Activated T-cell treated with anti-CD3 and anti-CD28 coated beads for 24 hours (primary cell): ENCODE results near the gene TTLL11.

Source experiments
- DNase-seq: peaks from one replicate; pipeline ENCODE4 v3.0.0-alpha.2; 2020; ENCODE audit warnings: low read depth

TTLL11 gene

DNA sequence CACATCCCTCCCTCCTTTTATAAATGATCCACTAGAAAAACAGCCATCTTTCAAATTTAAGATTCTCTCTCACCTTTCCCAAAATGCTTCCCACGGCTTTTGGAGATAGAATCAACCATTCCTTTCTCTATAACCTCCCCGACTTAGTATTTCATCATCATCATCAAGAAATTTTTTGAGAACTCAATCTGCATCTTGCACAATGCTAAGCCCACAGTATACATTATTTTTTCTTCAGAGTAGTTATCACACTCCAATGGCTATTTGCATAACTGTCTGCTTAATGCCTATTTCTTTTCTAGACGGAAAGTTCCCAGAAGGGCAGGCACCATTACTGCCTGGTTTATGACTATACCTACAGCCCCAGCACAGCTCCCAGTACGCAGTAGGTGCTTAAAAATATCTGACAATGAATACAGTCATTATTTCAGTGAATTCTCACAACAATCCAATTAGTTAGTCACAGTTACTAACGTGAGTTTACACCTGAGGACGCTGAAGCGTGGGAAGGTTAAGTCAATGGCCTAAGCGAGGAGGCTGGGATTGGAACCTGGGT, 212.7 kb downstream of the TTLL11 start:
- no peak for DNase-seq

DNA sequence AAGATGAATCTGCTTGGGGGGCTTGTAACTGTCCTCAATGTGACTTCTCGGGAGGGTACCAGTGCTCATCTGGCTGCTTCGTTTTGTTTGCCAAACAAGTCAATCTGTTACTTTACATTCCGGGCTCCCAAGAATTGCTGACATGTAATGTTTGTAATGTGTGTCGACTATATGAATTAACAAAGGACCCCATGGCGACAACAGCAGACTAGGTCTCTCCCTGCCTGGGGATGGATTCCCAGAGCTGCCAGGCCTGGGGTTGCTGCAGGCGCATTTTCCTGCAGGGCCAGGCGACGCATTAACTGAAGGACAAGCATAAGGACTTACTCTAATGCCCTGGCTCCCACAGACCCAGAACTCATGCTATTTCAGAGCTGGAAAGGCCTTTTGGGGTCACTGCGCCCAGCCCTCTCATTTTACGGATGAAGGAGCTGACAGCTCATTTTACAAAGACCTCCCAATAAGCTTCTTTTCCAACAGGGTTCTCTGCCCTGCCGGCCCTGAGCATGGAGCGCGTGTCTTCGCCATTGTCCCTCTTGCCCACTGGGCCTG, 214.8 kb downstream of the TTLL11 start:
- DNase-seq: no peak

- no peak for DNase-seq
These were observed 216.3 kb downstream of the TTLL11 start for GRCh38 chr9:121876658-121877271.

- DNase-seq: no peak
These were observed 216.9 kb downstream of the TTLL11 start for GRCh38 chr9:121876255-121876654.

DNA sequence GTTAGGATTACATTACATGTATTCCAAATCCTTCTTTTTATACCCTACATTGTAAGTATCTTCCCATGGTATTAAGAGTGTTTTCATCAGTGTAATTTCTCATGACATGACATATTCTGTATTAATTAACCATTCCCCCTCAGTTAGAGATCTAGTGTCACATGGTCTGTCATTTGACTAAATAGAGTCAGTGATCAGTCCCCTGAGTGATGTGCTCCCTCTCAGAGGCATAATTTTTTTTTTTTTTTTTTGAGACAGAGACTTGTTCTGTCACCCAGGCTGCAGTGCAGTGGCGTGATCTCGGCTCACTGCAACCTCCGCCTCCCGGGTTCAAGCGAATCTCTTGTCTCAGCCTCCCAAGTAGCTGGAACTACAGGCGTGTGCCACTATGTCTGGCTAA, 218.6 kb downstream of the TTLL11 start:
- no peak for DNase-seq

- no peak for DNase-seq
These were observed 221.6 kb downstream of the TTLL11 start for GRCh38 chr9:121871431-121872025.

- no peak for DNase-seq
These were observed 222.8 kb downstream of the TTLL11 start for GRCh38 chr9:121870271-121870670.

DNA sequence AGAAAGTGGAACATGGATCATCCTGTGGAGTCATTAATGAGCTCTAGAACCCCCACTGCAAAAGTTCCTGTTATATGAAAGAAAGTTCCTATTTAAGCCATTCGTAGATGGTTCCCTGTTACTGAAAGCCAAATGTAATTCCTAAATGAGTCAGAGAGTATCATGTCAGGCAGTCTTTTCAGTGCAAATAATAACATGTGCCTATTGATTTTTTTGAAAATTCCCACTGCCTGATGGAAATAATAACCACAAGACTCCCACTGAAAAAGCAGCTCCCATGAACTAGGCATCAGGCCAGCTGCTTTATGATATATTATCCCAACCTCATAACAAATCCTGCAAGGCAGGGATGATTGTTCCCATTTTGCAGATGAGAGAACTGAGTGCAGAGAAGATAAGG, 224.5 kb downstream of the TTLL11 start:
- no peak for DNase-seq

DNA sequence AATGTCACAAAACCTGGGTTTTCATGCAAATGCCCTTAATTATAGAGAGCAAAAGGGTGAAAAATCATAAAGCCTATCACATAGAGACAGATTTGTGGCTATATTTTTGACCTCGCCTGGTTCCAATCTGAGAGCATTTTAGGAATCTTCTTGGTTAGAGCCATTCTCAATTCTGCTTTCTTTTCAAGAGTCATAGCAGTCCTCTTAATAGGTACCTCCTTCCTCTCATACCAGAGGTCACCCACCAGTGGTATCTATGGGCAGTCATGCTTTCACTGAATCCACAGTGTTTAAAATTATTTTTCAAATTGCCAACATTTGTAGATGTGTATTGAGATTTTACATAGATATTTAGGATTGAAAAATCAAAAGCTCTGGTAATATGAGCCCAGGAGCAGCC, 226.2 kb downstream of the TTLL11 start:
- no peak for DNase-seq

DNA sequence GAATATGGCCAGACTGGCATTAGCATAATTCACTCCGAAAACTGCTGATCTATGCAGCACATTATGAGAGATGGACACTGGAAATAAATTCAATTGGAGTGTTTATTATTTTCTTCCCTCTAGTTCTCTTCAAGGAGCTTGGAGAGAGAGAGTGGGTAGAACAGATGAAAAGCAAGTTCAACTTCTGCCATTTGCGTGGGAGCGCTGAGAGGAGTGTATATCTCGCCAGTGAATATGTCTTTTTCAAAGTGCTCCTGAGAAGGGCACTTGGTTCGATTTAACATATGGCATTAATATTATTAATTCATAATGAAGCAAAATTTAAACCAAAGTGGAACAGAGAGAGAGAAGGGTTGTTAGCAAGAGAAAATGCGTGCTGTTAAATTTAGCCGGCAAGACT, 227.2 kb downstream of the TTLL11 start:
- DNase-seq: no peak

- no peak for DNase-seq
These were observed 228.0 kb downstream of the TTLL11 start for GRCh38 chr9:121865060-121865459.

GRCh38 chr9:121863955-121864354, 229.2 kb downstream of the TTLL11 start:
- no peak for DNase-seq

DNA sequence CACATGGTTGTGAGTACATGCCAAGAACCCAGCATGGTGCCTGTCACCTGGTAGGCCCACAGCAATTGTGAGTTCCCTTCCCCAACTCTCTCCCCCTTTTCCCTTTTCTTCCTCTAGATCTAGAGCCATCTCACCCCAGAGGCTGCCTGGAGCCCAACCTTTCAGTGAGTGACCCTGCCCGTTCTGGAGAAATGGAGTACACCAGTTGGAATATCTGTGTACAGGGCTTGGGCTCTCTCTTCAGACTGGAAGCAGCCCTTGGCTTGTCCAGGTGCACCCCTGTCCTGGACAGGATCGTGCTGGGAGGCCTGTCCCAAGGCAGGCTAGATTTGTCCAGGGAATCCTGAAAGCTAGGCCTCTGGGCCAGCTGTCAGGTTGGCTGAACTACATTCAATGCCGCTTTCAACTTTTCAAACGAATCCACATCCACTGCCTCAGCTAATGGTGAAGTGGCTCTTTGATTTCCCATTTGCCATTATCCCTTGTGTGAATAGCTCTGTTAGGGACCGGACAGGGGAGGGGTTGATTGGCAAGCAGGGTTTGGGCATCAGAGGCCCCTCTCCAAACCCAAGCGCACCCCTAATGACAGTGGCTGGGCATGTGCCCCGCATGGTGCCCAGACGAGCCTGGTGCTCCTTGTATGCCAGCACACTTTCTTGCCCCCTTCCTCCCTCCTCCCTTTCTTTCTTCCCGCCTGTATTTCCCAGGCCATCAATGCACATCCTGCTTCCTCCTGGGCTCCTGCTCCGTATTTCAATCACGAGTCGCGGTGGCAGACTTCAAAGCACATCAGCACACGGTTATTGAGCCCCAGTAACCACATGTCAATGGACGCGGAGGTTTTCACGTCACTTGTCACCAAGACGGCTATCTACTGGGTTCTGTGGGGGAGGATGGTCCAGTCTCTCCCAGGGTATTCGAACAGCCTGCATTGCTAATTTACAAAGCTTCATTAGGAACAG, 230.5 kb downstream of the TTLL11 start:
- DNase-seq: no peak

DNA sequence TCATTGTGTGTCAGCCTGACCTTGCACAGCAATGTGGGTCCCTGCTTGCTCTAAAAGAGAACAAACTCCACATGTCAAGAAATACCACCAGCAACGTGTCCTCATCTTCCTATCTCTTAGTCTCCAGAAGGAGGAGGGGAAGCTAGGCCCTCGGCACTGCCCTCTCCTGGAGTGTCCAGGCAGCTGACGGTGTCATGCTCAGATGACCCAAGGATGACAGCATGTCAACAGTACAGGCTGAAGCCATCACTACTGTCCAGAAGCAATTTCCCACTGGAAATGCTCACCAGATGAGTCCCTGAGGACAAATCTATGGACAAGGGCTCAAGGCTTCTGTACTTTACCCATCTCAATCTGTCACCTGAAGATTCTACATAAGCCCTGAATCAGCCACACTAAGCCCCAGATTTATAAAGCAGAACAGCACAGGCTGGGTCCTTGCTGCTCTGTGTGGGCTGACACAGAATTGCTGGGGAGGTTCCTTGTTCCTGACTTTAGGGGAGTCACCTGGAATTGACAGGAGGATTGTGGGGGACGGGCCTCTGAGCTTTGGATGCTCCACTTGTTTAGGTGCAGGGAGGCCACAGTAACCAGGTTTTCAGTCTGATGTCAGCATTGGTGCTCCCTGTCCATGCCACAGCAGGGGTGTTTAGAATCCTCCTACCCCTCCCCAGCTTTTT, 231.5 kb downstream of the TTLL11 start:
- no peak for DNase-seq

- DNase-seq: no peak
These were observed 232.4 kb downstream of the TTLL11 start for GRCh38 chr9:121860744-121861143.

DNA sequence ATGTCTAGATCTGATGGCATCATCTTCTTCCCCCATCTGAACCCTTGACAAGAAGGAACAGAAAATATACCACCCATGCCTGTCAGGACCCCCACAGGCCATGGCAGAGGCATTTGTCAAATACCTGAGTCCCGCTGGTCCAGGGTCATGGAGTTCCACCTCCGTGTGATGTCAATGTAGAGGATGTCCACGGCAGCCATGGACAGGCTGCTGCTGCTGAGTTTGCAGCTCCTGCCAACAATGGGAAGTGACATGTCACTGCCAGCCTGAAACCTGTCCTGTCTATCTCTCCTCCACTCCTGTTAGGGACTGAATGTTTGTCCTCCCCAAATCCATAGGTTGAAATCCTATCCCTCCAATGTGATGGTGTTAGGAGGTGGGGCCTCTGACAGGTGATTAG, 232.9 kb downstream of the TTLL11 start:
- no peak for DNase-seq

DNA sequence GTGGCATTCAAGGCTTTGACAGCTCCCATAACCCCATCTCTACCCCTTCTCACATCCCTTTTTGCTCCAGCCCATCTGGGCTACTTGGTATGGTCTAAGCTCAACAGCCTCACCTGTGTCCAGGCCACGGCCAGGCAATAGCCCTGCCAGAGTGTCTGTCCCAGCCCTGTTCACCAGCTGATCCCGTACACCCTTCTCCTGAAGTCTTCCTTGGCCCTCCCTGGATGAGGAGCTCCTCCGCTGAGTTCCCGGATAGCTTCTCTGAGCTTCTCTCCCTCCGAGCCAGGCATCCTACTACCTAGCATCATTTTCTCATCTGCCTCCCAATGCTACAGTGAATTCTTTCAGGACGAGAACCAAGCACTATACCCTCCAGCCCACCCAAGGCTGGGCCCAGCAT, 233.5 kb downstream of the TTLL11 start:
- no peak for DNase-seq

GRCh38 chr9:121858788-121859187, 234.3 kb downstream of the TTLL11 start:
- DNase-seq: no peak

DNA sequence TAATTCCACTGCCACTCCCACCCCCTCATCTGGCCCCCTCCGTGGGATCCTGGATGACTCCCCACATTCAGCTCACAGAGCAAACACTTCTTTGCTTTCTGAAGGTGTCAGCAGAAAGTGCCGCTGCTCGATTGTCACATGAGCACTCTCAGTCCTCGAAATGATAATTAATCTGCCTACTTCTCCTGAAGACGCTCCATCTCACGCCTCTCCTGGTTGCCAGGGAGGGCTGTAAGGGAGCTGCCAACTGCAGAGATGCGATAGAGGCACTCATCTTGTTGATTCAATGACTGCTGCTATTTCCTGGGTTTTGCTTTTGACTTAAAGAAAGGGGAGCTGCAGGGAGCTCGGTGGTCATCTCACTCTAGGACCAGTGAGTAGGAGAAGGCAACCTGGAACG, 235.2 kb downstream of the TTLL11 start:
- DNase-seq: no peak

DNA sequence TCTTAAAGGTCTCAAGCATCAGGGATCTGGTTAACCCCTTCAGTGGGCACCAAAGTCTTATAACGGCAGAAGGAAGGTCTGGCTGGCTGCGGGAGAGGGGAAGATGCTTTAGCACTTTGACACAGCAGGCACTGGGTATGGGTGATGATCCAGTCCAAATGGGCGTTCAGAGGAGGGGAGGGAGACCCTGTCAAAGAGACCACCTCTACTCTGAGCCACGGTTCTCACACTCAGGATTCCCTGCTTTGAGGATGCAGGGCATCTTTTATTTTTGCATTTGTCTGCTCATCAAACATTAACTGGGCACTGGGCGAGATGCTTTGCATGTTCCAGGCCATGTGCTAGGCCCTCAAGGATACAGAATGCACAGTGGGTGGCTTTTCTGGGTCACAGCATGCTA, 237.6 kb downstream of the TTLL11 start:
- DNase-seq: no peak

DNA sequence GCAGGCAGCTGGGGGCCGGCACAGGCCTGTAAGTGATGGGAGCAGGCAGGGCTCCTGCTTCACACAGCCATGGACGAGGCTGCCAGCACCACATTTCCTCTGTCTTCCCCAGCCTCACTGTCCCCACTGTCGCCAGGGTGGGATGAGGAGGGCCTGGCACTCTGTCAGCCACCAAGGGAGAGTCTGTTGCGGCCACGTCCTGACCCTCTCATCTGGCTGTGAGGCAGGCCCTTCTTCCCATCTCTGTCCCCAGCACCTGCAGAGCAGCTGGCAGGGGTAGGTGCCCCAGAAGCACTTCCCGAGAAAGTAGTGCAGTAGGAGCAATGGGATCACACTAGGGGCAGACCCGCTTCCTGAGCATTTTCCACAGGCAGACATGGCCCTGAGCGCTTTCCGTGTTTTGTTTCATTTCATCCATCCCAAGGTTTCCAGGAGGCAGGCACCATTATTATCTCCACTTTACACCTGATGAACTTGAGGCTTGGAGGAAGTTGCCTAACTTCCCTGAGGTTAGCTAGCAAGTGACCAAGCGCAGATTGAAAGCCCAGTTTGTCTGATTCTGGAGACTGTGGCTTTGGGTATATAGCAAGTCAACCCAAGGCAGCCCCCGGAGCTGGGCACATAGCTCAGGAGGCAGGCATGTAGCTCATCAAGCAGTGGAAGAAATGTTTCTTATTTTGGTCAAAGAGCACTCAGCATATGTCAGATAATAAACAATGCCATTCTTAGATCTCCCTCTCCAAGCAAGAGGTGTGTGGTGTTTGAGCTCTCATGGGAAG, 239.3 kb downstream of the TTLL11 start:
- DNase-seq: no peak
